ENCODE results near the gene RNFT2. TPM values are rescaled to one million over a fixed set of nuclear protein-coding genes. Genes with fewer than 3 reads are reported as not detected.

The RNFT2 gene
- total RNA-seq, 1 donor from 2014 or later = 10.1 TPM

Other genes with a start within 250 kb of the RNFT2 start
- 0.68 TPM in 1 of 2 replicates, not detected in the other for gene MAP1LC3B2, start 178.9 kb upstream of the RNFT2 start, total RNA-seq
- 28.6 and 29.2 TPM in 2 replicates for gene SPRING1, start 246 bp upstream of the RNFT2 start, total RNA-seq
- gene HRK, start 143.1 kb downstream of the RNFT2 start, total RNA-seq = not detected in 2 replicates
- 6.2 and 6.5 TPM in 2 replicates for gene FBXW8, start 172.6 kb downstream of the RNFT2 start, total RNA-seq

Data from activated CD4-positive, alpha-beta T cell treated with anti-CD3 and anti-CD28 coated beads, Interleukin-2, amount 10 ng/mL, durations not matched to agents 24 days and 14 days (primary cell).